Activated CD8-positive, alpha-beta memory T cell treated with anti-CD3 and anti-CD28 coated beads, Interleukin-2, amount 50 U/mL, for 24 hours (primary cell): Measurements from ENCODE around the gene RNF13.

Source experiments
- DNase-seq: peaks from one replicate; pipeline ENCODE4 v3.0.0-alpha.2; 2020; ENCODE audit errors: extremely low read depth

RNF13 gene

GRCh38 chr3:149812606-149813366 lies at the start of gene RNF13:
Gene RNF13, plus strand, starts transcription at chr3:149813215. Its CDS starts 32,812 bp downstream, at chr3:149846027.
- peak; percentile 84 for DNase-seq

GRCh38 chr3:149763565-149764195 lies 49.3 kb upstream of the RNF13 start:
- DNase-seq, result no peak

DNA sequence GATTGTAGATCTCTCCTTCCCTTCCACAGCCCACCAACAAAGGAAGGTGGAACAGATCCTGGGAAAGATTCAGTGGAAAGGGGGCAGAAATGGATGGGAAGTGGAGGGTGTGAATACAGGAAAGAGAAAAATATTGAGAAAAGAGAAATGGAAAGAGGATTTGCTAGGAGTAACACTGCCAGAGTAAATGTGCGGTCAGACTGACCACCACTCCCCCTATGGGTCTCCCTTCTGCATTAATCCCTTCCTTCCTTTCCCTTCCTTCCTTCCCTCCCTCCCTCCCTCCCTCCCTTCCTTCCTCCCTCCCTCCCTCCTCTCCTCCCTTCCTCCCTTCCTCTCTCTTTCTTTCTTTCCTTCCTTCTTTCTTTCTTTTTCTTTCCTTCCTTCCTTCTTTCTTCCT lies 48.7 kb upstream of the RNF13 start:
- DNase-seq, result no peak

DNA sequence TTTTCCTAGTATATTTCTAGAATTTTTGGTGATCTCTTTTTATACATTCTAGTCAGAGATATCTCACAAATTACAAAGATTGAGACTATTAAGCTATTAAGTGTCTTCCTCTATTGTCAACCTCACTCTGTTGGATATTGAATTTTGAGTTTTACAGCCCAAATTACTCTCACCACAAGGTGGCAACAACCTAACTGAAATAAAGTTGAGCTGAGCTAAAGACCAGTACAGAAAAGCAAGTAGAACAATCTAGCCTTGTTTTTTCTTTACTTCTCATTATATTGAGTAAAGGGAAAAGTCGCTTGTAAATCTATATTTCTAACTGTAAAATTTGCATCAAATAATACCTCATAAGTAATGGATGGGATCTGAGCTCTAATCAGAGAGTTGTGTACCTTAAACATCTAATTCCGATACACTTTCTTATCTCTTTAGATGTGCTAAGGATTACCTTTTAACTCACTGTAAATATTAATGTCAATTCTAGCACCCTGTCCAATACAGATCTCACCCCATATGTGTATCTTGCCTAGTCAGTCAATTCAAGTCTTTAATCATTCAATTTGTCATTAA lies 47.2 kb upstream of the RNF13 start:
- DNase-seq, result no peak

- no peak for DNase-seq
These were observed 45.3 kb upstream of the RNF13 start for GRCh38 chr3:149767720-149768119.

DNA sequence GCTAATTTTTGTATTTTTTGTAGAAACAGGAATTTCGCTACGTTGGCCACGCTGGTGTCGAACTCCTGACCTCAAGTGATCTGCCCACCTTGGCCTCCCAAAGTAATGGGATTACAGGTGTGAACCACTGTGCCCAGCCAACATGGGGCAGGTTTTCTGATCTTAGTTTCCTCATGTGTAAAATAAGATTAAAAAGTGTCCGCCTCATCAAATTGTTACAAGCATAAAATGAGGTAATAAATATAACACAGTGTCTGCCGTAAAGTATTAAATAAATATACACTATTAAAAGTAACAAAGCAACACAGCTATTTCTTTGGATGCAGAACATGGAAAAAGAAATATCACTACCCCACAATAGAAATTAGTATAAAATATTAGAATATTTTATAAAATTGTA lies 44.3 kb upstream of the RNF13 start:
- no peak for DNase-seq

GRCh38 chr3:149770246-149770645 lies 42.8 kb upstream of the RNF13 start:
- DNase-seq, result no peak

DNA sequence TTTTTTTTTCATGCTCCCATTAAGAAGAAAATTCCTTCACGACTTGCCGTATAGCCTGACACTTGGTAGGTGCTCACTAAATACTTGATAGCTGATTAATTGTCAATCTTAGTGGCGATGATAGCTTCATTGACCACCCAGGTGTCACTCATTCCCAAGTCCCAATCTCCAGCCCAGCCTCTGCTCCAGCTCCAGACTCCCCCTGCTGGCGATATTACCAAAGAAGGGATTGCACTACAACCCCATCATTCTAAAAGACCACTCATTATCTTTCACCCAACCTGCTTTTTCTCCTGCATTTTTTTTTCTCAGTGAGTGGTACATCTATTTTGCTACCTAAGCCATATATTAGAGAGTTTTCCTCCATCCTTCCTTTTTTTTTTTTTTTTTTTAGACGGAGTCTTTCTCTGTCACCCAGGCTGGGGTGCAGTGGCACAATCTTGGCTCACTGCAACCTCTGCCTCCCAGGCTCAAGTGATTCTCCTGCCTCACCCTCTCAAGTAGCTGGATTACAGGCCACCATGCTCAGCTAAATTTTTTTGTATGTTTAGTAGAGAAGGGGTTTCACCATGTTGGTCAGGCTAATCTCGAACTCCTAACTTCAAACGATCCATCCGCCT lies 41.3 kb upstream of the RNF13 start:
- peak; percentile 12 for DNase-seq

DNA sequence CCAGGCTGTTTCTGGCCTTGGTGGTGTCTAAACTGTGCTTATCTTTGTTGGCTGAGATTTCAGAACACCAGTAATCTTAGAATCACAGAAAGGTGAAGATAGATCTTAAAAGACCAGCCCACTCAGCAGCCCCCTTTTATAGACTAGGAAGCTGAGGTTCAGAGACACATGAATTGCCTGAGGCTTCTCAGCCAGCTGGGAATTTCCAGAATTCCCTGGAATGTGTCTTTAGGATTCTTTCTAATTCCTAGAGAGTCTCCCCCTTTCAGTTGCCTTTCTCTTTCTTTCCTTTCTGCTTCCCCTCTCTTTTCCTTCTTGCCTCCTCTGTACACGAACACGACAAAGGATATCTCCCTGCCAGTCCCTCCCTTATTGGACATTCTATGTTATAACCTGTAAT lies 40.2 kb upstream of the RNF13 start:
- DNase-seq, result no peak

DNA sequence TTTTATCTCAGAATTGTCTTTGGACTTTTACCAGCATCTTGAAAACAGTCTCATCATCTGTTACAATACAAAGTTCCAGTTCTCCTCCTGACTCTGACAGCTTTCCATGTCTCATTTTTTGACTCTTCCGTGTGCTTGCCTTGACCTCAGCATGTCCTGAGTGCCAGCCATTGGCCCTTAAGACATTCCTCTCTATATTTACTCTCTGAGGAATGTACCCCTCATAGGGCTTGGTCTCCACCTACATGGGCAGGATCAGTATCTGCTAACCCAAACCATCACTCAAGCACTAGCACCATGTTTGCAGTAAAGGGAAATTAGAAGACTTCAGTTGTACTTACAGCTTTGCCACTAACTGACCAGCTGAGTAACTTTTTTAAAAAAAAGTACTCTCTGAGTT lies 36.8 kb upstream of the RNF13 start:
- DNase-seq, result no peak

GRCh38 chr3:149777414-149778214 lies 35.4 kb upstream of the RNF13 start:
- no peak for DNase-seq

- DNase-seq, result no peak
These were observed 31.8 kb upstream of the RNF13 start for GRCh38 chr3:149781211-149781610.

DNA sequence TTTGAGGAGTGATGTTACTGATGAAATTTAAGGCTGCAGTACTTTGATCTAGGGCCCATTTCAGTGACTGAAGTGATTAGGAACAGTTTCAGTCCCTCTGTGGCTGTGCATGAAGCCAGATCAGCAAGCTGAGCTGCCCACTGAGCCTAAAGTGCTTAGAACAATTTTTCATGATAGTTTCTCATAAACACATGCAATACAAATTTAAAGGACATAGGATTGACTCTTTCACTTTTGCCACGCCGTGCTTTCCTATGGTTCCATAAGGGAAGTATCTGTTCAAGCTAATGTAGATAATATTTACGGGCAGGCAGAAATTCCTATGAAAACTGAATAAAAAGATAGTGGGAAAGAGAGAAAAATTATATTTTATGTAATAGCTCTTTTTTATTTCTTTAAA lies 31.3 kb upstream of the RNF13 start:
- DNase-seq, result no peak

- DNase-seq, result no peak
These were observed 29.4 kb upstream of the RNF13 start for GRCh38 chr3:149783576-149783975.

DNA sequence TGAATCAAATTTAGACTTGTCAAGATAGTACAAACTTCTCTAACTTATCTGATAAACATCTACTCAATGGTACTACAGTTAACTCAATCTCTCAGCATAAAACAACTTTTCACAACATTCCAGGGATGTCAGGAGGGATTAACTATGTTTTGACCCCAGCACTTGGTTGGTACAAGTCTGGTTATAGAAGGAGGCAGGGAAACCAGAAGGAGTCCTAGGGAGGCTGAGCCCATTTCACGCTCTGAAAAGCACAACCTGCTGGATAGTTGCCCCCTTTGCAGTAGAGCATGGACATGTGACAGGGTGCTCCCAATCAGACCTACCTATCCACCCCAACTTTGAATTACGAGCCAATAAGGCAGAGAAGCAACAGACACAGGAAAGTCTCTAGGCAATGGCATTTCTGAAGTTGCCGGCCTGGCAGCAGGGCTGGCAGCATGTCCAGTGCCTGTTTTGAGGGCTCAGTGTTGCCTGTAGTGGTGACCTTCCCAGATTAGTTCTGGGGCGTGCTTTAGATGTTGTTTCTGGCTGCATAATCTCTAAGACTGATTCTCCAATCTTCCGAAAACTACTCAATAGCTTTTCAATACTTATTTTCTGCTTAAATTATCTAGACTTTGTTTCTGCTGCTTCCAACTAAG lies 28.8 kb upstream of the RNF13 start:
- no peak for DNase-seq

DNA sequence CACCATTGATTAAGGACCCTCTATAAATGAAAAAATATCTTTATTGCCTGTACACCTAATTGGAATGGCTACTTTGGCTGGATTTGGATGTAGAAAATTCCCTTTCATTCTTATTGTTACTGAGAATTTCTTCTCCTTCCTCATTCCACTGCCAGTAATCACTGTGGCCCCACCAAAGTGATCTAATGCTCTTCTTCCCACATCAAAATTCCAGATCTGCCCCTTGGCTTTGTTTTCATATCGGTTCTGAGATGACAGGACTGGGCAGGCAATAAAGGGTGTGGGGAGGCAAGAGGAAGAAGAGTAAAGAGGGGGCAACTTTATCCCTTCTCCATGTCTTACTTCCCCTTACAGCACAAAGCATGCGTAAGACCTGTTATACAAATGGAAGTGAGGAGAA lies 22.7 kb upstream of the RNF13 start:
- DNase-seq, result no peak

GRCh38 chr3:149790698-149791097 lies 22.3 kb upstream of the RNF13 start:
- DNase-seq, result no peak

DNA sequence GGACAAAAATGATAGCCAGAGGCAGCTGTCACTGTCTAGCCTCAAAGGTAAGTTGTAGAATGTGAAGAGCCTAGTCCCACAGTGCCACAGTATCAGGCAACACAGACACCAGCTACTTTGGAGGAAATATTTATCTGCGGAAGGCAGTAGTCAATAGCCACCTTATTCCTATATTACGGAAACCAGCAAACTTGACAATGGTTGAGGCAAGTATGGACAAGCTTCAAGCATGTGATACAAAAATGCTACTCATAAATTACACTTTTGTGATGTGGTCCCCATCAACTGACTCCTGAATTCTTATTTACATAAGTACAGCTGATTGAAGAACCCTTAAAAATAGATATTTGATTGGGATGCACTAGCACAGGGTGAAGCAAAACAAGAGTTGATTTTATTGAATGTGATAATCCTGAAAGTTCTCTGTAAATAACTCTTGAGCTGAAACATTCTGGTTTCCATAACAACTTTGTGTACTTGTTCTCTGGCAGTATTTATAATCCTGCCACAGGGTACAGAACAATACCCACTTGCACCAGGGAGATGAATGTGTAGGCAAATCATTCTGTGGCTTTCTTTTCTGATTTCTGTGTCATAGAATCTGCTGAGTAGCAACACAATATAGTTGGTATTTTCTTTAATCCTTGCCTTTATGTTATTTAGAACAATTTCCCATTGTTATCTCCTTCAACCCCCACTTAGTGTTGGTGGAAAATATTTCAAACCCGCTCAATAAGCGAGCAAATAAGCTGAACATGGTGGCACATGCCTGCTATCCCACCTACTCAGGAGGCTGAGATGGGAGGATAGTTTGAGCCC lies 20.4 kb upstream of the RNF13 start, which contains the start of gene ANKUB1:
Gene ANKUB1, minus strand, starts transcription at position 103 of the 819 bp plus-strand sequence. CDS start 188 bp downstream, outside the sequence.
- no peak for DNase-seq

- DNase-seq, result no peak
These were observed 17.0 kb upstream of the RNF13 start for GRCh38 chr3:149796026-149796425.

DNA sequence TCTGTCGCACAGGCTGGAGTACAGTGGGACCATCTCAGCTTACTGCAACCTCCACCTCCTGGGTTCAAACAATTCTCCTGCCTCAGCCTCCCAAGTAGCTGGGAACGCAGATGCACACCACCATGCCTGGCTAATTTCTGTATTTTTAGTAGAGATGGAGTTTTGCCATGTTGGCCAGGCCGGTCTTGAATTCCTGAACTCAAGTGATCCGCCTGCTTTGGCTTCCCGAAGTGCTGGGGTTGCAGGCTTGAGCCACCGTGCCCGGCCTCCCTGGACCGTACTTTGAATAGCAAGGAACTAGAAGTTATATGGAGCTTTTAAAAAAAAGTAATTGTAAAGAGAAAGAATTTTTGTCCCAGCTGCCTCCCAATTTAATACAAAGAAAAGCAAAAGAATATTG lies 12.3 kb upstream of the RNF13 start:
- no peak for DNase-seq
